Suprapubic skin (tissue), 3 donors: Measurements from ENCODE around the gene ATF2.

Experiments
- CTCF ChIP-seq, 2 donors: fragments of 200-600 bp in 1 of 2; fragments of 450-650 bp in 1 of 2; sonication (generic) in 1 of 2; IDR thresholded peaks; one replicate each; pipeline ENCODE4 v1.5.1; 2016 to 2019; ENCODE audit warnings: antibody characterized with exemption in 2 of 2, mild to moderate bottlenecking in 1 of 2, moderate library complexity in 1 of 2
- POLR2AphosphoS5 ChIP-seq, 3 donors: sonication (generic); formaldehyde crosslinking; IDR thresholded peaks; one replicate each; pipeline ENCODE4 v1.6.1; 2017; ENCODE audit warnings: antibody characterized with exemption in 3 of 3

- TF ChIP-seq CTCF (IDR thresholded peaks at IDR 0.05): no peak
- no peak for TF ChIP-seq POLR2AphosphoS5 (IDR thresholded peaks at IDR 0.05)
Observed at GRCh38 chr2:175140332-175140731, 27.7 kb downstream of the ATF2 start.
